BLaER1 treated with 17β-estradiol and CSF1 and Interleukin-3, amounts not matched to agents 10 nM and 100 nM (cell line): ENCODE data around the gene RBP4.

Experiments used
- H3K27ac ChIP-seq, 11 experiments: shearing (Covaris generic); formaldehyde crosslinking; 2 replicates each; pipeline ENCODE4 v1.8.1; 2022
- H3K27me3 ChIP-seq, 11 experiments: shearing (Covaris generic); formaldehyde crosslinking; 2 replicates each; pipeline ENCODE4 v1.8.1; 2022
- H3K36me3 ChIP-seq, 11 experiments: shearing (Covaris generic); formaldehyde crosslinking; 2 replicates each; pipeline ENCODE4 v1.8.1; 2022
- H3K4me1 ChIP-seq, 10 experiments: shearing (Covaris generic); formaldehyde crosslinking; 2 replicates each; pipeline ENCODE4 v1.8.1; 2022
- H3K4me2 ChIP-seq, 11 experiments: shearing (Covaris generic); formaldehyde crosslinking; 2 replicates each; pipeline ENCODE4 v1.8.1; 2022
- H3K4me3 ChIP-seq, 10 experiments: shearing (Covaris generic); formaldehyde crosslinking; 2 replicates each; pipeline ENCODE4 v1.8.1; 2022
- H3K9ac ChIP-seq, 11 experiments: shearing (Covaris generic); formaldehyde crosslinking; 2 replicates each; pipeline ENCODE4 v1.8.1; 2022
- H3K9me3 ChIP-seq, 11 experiments: shearing (Covaris generic); formaldehyde crosslinking; replicated peaks in 1 of 11; 2 replicates each; pipeline ENCODE4 v1.8.1; 2022
- H4K20me1 ChIP-seq, 11 experiments: shearing (Covaris generic); formaldehyde crosslinking; 2 replicates each; pipeline ENCODE4 v1.8.1; 2022
- Cebpa-rat ChIP-seq, 11 experiments: shearing (Covaris generic); IDR thresholded peaks; 2 replicates each; pipeline ENCODE4 v1.8.1; 2022

RBP4 gene

DNA sequence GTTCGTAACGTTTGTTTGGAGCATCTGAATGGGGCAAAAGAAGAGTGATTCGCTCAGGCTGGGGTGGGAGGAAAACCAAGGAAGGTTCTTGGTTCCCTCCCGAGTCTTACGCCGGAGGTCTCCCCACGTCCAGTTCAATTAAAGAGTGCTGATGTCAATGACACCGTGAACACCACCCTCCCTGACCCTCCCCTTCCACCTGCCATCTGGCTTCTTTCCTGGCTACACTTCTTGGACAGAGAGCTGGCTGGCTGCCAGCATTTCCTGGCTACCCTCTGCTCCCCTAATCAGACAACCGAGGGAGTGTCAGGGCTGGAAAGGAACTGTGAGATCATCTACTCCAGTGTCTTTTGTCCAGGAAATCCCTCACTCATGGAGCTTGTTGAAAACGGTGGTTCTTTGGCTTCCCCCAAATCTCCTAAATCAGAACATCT, 58.7 kb downstream of the RBP4 start:
- no peak for TF ChIP-seq Cebpa-rat (IDR thresholded peaks at IDR 0.05)
- Histone ChIP-seq H3K4me2 (no peak overlapping the region), H3K9ac (no peak overlapping the region), H3K9me3 (peaks cover 0 to 7% (median 0%) of the 10 kb centered on the region in 11 experiments; a peak in 1 of 22 replicates), H3K27ac (no peak overlapping the region), H3K4me3 (no peak overlapping the region), H3K27me3 (no peaks in the 10 kb centered on the region), H3K36me3 (no peaks in the 10 kb centered on the region), H4K20me1 (no peaks in the 10 kb centered on the region), H3K4me1 (no peaks in the 10 kb centered on the region)
